ENCODE results near the gene ZNF443.
"Not testable (repeated sequence)": the region's sequence is repeated elsewhere in the genome, so short reads cannot be mapped to it uniquely, and the experiment has no call there.

Gene ZNF443

DNA sequence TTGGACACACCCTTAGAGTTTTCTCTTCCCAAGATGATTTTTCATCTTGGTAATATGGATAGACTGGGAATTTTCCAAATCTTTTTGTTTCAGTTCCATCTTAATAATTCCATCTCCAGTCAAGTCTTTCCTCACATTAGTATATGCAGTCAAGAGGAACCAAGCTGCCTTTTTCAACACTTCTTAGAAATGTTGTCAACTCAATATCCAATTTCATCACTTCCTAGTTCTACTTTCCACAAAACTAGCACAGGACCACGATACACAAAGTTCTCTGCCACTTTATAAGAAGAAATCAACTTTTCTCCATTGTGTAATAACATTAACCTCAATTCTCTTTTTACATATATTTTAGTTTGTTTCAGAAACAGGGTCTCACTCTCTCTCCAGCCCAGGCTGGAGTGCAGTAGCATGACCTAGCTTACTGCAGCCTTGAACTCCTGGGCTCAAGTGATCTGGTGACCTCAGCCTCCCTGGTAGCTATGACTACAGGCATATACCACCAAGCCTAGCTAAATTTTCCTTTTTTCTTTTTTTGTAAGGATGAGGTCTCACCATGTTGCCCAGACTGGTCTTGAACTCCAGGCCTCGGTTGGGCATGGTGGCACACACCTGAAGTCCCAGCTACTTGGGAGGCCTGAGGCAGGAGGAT, 15.5 kb downstream of the ZNF443 start:
- in situ Hi-C loops (cut with MboI; ENCODE audit: low sequenced_read_pairs): no loop called here

DNA sequence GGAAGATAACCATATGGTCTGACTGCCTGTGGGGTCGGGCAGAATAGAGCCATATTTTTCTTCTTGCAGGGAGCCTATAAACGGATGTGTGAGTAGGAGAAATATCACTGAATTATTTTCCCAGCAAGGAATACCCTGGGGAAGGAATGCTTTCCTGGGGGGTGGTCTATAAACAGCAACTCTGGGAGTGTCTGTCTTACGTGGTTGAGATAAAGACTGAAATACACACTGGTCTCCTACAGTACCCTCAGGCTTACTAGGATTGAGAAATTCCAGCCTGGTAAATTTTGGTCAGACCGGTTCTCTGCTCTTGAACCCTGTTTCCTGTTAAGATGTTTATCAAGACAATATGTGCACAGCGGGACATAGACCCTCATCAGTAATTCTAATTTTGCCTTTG, 23.5 kb downstream of the ZNF443 start:
- in situ Hi-C loops (cut with MboI; ENCODE audit: low sequenced_read_pairs): not testable (repeated sequence)

DNA sequence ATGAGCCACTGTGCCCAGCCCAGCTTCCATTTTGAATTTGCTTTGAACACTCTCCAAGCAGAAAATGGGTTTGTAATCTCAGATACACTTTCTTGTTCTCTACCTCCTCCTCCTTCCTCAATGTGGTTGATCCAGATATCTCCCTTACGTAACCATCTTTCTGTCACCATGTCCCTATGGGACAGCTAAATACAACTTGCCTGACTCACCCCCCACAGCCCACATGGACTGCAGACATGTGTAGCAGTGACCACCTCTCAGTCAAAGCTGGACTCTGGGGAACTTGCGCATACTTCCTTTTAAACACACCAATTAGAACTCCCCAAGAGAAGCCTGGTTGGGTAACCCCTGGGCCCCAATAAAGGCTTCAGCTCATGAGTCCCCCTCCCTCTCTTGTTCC, 28.9 kb downstream of the ZNF443 start:
- in situ Hi-C loops (cut with MboI; ENCODE audit: low sequenced_read_pairs): no loop called here

DNA sequence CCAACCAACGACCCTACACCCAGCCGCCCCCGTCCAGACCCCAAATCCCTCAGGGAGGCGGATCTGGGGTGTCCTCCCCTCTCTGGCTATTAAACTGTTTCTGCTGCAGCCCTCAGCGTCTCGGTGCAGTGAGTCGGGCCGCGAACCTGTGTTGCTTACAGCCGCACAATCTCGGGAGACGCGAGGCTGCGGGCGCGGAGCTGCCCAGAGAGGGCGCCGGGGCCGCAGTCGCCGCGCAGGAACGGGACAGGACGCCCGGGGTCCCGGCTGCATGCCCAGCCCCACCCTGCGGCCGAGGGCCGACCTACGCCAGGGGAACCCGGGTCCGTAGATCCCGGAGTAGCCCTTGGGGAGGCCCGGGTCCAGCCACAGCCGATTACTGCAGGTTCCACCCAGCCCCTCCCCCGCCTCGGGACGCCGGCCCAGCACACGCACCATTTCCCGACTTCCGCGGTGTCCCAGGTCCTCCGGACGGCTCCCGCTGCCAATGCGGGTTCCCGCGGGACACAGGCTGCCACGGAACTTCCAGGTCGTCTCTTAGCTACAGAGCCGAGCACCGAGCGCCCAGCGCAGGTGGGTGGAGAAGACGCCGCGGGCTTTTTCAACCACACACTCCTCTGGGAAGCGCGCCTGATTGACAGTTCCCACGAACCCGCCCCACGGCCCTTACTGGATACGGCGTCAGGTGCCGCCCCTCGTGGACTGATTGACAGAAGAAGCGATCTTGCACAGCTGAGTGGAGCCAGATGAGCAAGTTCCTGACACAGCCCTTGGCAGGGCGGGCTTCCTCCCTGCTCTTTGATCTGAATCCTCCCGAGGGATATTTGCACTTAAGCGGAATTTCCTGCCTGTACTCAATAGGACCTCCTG, 40.0 kb downstream of the ZNF443 start, which contains the start of gene ZNF799:
Gene ZNF799, minus strand, starts transcription at position 639 of the 870 bp plus-strand sequence. Its CDS starts 201 bp downstream, at position 438.
- in situ Hi-C loops (cut with MboI; ENCODE audit: low sequenced_read_pairs): no loop called here

DNA sequence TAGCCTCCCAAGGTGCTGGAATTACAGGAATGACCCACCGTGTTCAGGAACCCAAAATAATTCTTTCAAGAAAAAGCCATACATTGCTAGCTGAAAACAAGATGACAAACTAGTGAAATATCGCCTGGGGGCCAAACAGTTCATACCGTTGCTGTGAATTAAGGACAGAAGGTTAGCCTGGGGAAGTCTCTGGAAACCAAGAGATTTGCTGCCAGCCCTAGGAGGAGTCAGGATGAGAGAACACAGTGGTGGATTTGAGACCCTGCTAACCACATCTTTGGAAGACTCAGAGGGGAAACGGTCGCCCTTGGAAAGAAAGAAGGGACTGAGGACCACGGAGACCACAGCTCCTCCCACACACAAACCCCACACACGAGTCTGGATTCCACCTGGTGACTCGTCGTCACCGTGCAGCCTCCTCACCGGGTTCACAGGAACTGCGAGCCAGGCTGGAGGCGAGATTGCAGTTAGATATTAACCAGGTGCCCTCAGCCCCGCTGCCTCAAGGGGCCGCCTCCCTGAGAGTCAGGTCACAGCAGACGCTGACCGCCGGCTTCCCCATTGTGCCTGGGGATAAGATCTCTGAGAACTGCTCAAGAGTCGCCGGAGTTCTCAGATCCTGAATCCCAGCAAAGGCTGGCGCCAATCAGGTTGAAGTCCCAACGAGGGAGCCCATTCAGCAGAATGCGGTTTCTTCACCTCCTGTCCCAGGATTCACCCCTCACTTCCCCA, 40.8 kb downstream of the ZNF443 start:
- in situ Hi-C loops (cut with MboI; ENCODE audit: low sequenced_read_pairs): not testable (repeated sequence)

DNA sequence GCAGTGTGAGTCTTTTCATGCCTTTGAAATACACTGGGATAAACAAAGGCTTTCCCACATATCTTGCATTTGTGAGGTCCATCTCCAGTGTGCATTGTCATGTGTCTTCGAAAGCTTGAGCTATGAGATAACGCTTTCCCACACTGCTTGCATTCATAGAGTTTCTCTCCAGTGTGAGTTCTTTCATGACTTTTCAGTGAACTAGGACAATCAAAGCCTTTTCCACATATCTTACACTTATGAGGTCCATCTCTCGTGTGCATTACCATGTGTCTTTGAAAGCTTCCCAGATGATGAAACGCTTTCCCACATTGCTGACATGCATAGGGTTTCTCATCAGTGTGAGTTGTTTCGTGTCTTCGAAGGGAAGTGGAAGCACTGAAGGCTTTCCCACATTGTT, 49.7 kb downstream of the ZNF443 start:
- in situ Hi-C loops (cut with MboI; ENCODE audit: low sequenced_read_pairs): not testable (repeated sequence)

DNA sequence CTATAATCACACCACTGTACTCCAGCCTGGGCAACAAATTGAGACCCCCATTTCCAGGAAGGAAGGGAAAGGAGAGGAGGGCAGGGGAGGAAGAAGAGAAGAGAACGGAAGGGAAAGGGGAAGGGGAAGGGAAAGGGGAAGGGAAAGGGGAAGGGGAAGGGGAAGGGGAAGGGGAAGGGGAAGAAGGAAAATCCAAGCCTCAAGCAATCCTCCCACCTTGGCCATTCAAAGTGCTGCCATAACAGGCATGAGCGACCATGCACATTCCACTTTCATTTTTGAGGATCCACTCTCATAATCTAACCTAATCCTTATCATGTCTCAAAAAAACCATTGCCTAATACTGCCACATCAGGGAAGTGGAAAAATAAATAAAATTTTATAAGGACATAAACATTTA, 54.5 kb downstream of the ZNF443 start:
- in situ Hi-C loops (cut with MboI; ENCODE audit: low sequenced_read_pairs): not testable (repeated sequence)

DNA sequence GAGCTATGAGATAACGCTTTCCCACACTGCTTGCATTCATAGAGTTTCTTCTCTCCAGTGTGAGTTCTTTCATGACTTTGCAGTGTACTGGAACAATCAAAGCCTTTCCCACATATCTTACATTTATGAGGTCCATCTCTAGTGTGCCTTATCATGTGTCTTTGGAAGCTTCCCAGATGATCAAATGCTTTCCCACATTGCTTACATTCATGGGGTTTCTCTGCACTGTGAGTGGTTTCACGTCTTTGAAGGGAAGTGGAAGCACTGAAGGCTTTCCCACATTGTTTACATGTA, 60.4 kb downstream of the ZNF443 start:
- in situ Hi-C loops (cut with MboI; ENCODE audit: low sequenced_read_pairs): no loop called here

DNA sequence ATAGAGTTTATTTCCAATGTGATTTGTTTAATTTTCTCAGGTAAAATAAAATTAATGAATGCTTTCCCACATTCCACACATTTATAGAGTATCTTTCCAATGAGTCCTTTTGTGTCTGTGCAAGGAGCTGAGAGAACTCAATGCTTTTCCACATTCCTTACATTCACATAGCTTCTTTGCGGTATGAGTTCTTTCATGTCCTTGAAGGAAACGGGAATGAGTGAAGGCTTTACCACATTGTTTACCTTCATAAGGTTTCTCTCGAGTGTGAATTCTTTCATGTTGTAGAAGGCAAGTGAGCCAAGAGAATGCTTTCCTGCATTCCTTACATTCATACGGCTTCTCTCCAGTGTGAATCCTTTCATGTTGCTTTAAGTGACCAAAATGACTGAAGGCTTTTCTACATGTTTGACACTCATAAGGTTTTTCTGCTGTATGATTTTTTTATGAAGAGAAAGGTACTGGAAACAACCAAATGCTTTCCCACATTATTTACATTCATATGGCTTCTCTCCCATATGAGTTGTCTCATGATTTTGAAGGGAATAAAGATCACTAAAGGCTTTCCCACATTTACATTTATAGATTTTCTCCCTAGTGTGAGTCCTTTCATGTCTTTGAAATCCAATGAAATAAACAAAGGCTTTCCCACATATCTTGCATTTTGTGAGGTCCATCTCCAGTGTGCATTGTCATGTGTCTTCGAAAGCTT, 60.9 kb downstream of the ZNF443 start:
- in situ Hi-C loops (cut with MboI; ENCODE audit: low sequenced_read_pairs): no loop called here

Data from HL-60/S4 treated with retinoic acid at 250 ng/mL for 4 days and 3 days (cell line).